PC-3 (cell line): ENCODE results near the gene FICD. TPM values are rescaled to one million over a fixed set of nuclear protein-coding genes. Genes with fewer than 3 reads are reported as not detected.

Source experiments
- ATAC-seq: fragments of 200-7000 bp; cut with Tn5 transposase; 2 replicates; pipeline ENCODE4 v1.9.1; 2020; ENCODE audit warnings: mild to moderate bottlenecking, moderate library complexity
- BruUV-seq: library from RNA; stranded (reverse); fragments of 400-500 nt; replicated peaks from 2 replicates; lab custom pipeline; 2021; lab: Mats Ljungman, UMichigan
- CTCF ChIA-PET: fragments of 300-600 bp; sonication (Branson Sonifier 250); formaldehyde crosslinking; loops from one replicate; lab custom pipeline; 2022; ENCODE audit warnings: antibody characterized with exemption; lab: Charles Lee
- POLR2A ChIA-PET: fragments of 300-600 bp; sonication (Branson Sonifier 250); formaldehyde crosslinking; loops from one replicate; lab custom pipeline; 2022; ENCODE audit warnings: antibody characterized with exemption; ENCODE audit not compliant: unreplicated experiment; lab: Charles Lee
- DNase-seq: peaks from one replicate; pipeline ENCODE4 v3.0.0-alpha.2; 2015
- H2AFZ ChIP-seq: fragments of 300-600 bp; sonication (generic); 2 replicates; pipeline ENCODE4 v1.6.0; 2016; ENCODE audit warnings: antibody characterized with exemption, low read length
- H3F3A ChIP-seq: fragments of 300-600 bp; sonication (generic); one replicate; pipeline ENCODE4 v1.6.0; 2017; ENCODE audit warnings: antibody characterized with exemption, low read length, control low read depth, mild to moderate bottlenecking; ENCODE audit not compliant: unreplicated experiment
- H3K27ac ChIP-seq: fragments of 300-600 bp; sonication (generic); 2 replicates; pipeline ENCODE4 v1.5.1; 2016; ENCODE audit warnings: mild to moderate bottlenecking, low read length
- H3K27me3 ChIP-seq: fragments of 300-600 bp; sonication (generic); 2 replicates; pipeline ENCODE4 v1.6.1; 2016; ENCODE audit warnings: low read length, mixed read lengths
- H3K36me3 ChIP-seq: fragments of 300-600 bp; sonication (generic); 2 replicates; pipeline ENCODE4 v1.6.1; 2016; ENCODE audit warnings: low read depth, mixed run types, low read length, mixed read lengths
- H3K4me1 ChIP-seq: fragments of 300-600 bp; sonication (generic); 2 replicates; pipeline ENCODE4 v1.5.1; 2016; ENCODE audit warnings: low read length; ENCODE audit not compliant: insufficient read depth
- H3K4me2 ChIP-seq: fragments of 300-600 bp; sonication (generic); 2 replicates; pipeline ENCODE4 v1.6.0; 2016; ENCODE audit warnings: low read length
- H3K4me3 ChIP-seq: fragments of 300-600 bp; sonication (generic); 2 replicates; pipeline ENCODE4 v1.5.1; 2016; ENCODE audit warnings: mild to moderate bottlenecking, low read length, mixed read lengths
- H3K79me2 ChIP-seq: fragments of 300-600 bp; sonication (generic); 2 replicates; pipeline ENCODE4 v1.6.1; 2017; ENCODE audit warnings: low read length, mixed read lengths
- H3K9ac ChIP-seq: fragments of 300-600 bp; sonication (generic); 2 replicates; pipeline ENCODE4 v1.6.0; 2016; ENCODE audit warnings: mild to moderate bottlenecking, low read length
- H3K9me2 ChIP-seq: fragments of 300-600 bp; sonication (generic); replicated peaks from 2 replicates; pipeline ENCODE4 v1.6.1; 2016; ENCODE audit warnings: mixed run types, low read length, mixed read lengths
- H3K9me3 ChIP-seq: fragments of 300-600 bp; sonication (generic); 2 replicates; pipeline ENCODE4 v1.6.1; 2016; ENCODE audit warnings: low read length, mixed read lengths
- H4K20me1 ChIP-seq: fragments of 300-600 bp; sonication (generic); 2 replicates; pipeline ENCODE4 v1.6.1; 2016; ENCODE audit warnings: low read length, mixed read lengths
- CTCF ChIP-seq: fragments of 300-600 bp; sonication (generic); conservative IDR thresholded peaks from 2 replicates; pipeline ENCODE4 v1.5.1; 2017; ENCODE audit warnings: antibody characterized with exemption, low read depth, mild to moderate bottlenecking, low read length
- EZH2 ChIP-seq: fragments of 300-600 bp; sonication (generic); IDR thresholded peaks from one replicate; pipeline ENCODE4 v1.6.1; 2017; ENCODE audit warnings: antibody characterized with exemption, mild to moderate bottlenecking, low read length; ENCODE audit not compliant: unreplicated experiment
- EZH2phosphoT487 ChIP-seq: fragments of 300-600 bp; sonication (generic); IDR thresholded peaks from 2 replicates; pipeline ENCODE4 v1.6.1; 2018; ENCODE audit warnings: mild to moderate bottlenecking, antibody characterized with exemption, low read length, borderline replicate concordance
- intact Hi-C: fragments of 100-400 bp; cut with micrococcal nuclease; formaldehyde crosslinking; loops from 2 replicates; pipeline ENCODE4 v1.9.0; 2023
- total RNA-seq: library from RNA; depleted of rRNA; stranded (reverse); fragments of >200 nt; gene quantifications from 2 replicates; pipeline ENCODE4 v1.2.3, GENCODE V29; 2014

Gene FICD
- total RNA-seq, 1 experiment from 2014 or later = 6.4 TPM

- Histone ChIP-seq H3K4me2 (no peak overlapping the region), H4K20me1 (peaks cover 8% of the 10 kb centered on the region; the same call in 1 of the 2 replicates), H3K9me2 (no peaks in the 10 kb centered on the region), H3K9ac (no peak overlapping the region), H3K27me3 (no peaks in the 10 kb centered on the region), H2AFZ (no peak overlapping the region), H3K36me3 (peaks cover 46% of the 10 kb centered on the region), H3K4me3 (no peak overlapping the region), H3F3A (no peaks in the 10 kb centered on the region), H3K27ac (no peak overlapping the region), H3K9me3 (no peaks in the 10 kb centered on the region), H3K4me1 (peaks cover 7% of the 10 kb centered on the region; the same call in 1 of the 2 replicates), H3K79me2 (peaks cover 11% of the 10 kb centered on the region)
- CTCF ChIA-PET = no interaction called here
- BruUV-seq = no TSS peak
- DNase-seq (no peak), ATAC-seq (no peak)
- POLR2A ChIA-PET = interaction anchor here (0.6 kb wide), 1 partner anchor 526 kb away, joined by 3 read pairs; no protein-coding TSS in a partner anchor
- no peak for TF ChIP-seq CTCF
- TF ChIP-seq EZH2 = no peak
- no peak for TF ChIP-seq EZH2phosphoT487
- intact Hi-C loops = loop anchor here (10.0 kb wide), 2 partner anchors 773 to 833 kb away; partner anchors contain the start of gene PWP1
These were observed 2.4 kb downstream of the FICD start for GRCh38 chr12:108517288-108518100.

GRCh38 chr12:108518101-108518715 is 3.1 kb downstream of the FICD start:
- Histone ChIP-seq H3K9me3 (no peaks in the 10 kb centered on the region), H3K27me3 (no peaks in the 10 kb centered on the region), H4K20me1 (peaks cover 8% of the 10 kb centered on the region; the same call in 1 of the 2 replicates), H3K9me2 (no peaks in the 10 kb centered on the region), H3K36me3 (peaks cover 53% of the 10 kb centered on the region), H3K4me1 (peaks cover 7% of the 10 kb centered on the region; the same call in 1 of the 2 replicates), H3K4me3 (no peak overlapping the region), H3K79me2 (peaks cover 11% of the 10 kb centered on the region), H3K9ac (no peak overlapping the region), H3K4me2 (no peak overlapping the region), H2AFZ (no peak overlapping the region), H3F3A (no peaks in the 10 kb centered on the region), H3K27ac (no peak overlapping the region)
- CTCF ChIA-PET = no interaction called here
- intact Hi-C loops = loop anchor here (10.0 kb wide), 2 partner anchors 773 to 833 kb away; partner anchors contain the start of gene PWP1
- no peak for TF ChIP-seq EZH2
- no peak for TF ChIP-seq CTCF
- no peak for TF ChIP-seq EZH2phosphoT487
- BruUV-seq = no TSS peak
- POLR2A ChIA-PET = no interaction called here
- no peak for DNase-seq
- no peak for ATAC-seq
